H9 (cell line): ENCODE results near the gene LSS. TPM values are rescaled to one million over a fixed set of nuclear protein-coding genes. Genes with fewer than 3 reads are reported as not detected.

ENCODE experiments used
- DNase-seq: peaks from one replicate; pipeline ENCODE4 v3.0.0-alpha.2; 2017
- H2AFZ ChIP-seq: one replicate; pipeline ENCODE4 v1.6.1; 2013; ENCODE audit warnings: mild to moderate bottlenecking, low read length, control low read depth, moderate library complexity
- H2AK5ac ChIP-seq: 2 replicates; pipeline ENCODE4 v1.6.1; 2013; ENCODE audit warnings: low read length, control low read depth, mixed read lengths; ENCODE audit not compliant: insufficient read length
- H2BK120ac ChIP-seq: one replicate; pipeline ENCODE4 v1.6.1; 2013; ENCODE audit warnings: low read depth, mild to moderate bottlenecking, low read length, control low read depth, inconsistent platforms; ENCODE audit not compliant: poor library complexity, severe bottlenecking
- H2BK12ac ChIP-seq: 2 replicates; pipeline ENCODE4 v1.6.1; 2013; ENCODE audit warnings: low read length, control low read depth, mixed read lengths, low read depth; ENCODE audit not compliant: insufficient read length
- H2BK15ac ChIP-seq: 2 replicates; pipeline ENCODE4 v1.6.1; 2013; ENCODE audit warnings: low read depth, low read length, control low read depth
- H2BK20ac ChIP-seq: one replicate; pipeline ENCODE4 v1.6.1; 2013; ENCODE audit warnings: low read depth, mild to moderate bottlenecking, low read length, control low read depth, inconsistent platforms; ENCODE audit not compliant: poor library complexity, severe bottlenecking
- H2BK5ac ChIP-seq: 2 replicates; pipeline ENCODE4 v1.6.1; 2013; ENCODE audit warnings: low read length, control low read depth, mixed read lengths; ENCODE audit not compliant: insufficient read length
- H3K14ac ChIP-seq: 2 replicates; pipeline ENCODE4 v1.6.1; 2013; ENCODE audit warnings: low read length, control low read depth; ENCODE audit not compliant: insufficient read depth
- H3K18ac ChIP-seq: 2 replicates; pipeline ENCODE4 v1.6.1; 2013; ENCODE audit warnings: low read depth, mild to moderate bottlenecking, mixed read lengths, low read length, control low read depth; ENCODE audit not compliant: insufficient read length
- H3K23ac ChIP-seq: 2 replicates; pipeline ENCODE4 v1.6.1; 2013; ENCODE audit warnings: low read length, control low read depth, mixed read lengths, low read depth; ENCODE audit not compliant: insufficient read length
- H3K23me2 ChIP-seq: 2 replicates; pipeline ENCODE4 v1.6.1; 2013; ENCODE audit warnings: low read depth, mild to moderate bottlenecking, mixed read lengths, low read length, control low read depth; ENCODE audit not compliant: insufficient read length, poor library complexity, severe bottlenecking
- H3K27ac ChIP-seq: 2 replicates; pipeline ENCODE4 v1.5.1; 2013; ENCODE audit warnings: low read length, control low read depth, mixed read lengths, low read depth; ENCODE audit not compliant: insufficient read length
- H3K27me3 ChIP-seq: 2 replicates; pipeline ENCODE4 v1.6.1; 2013; ENCODE audit warnings: low read length, control low read depth, inconsistent platforms; ENCODE audit not compliant: insufficient read depth
- H3K4ac ChIP-seq: 2 replicates; pipeline ENCODE4 v1.6.1; 2013; ENCODE audit warnings: low read depth, mild to moderate bottlenecking, control low read depth, inconsistent platforms, low read length, moderate library complexity
- H3K4me1 ChIP-seq: 2 replicates; pipeline ENCODE4 v1.6.1; 2013; ENCODE audit warnings: low read length, control low read depth, inconsistent platforms; ENCODE audit not compliant: insufficient read depth
- H3K4me2 ChIP-seq: 2 replicates; pipeline ENCODE4 v1.6.1; 2013; ENCODE audit warnings: low read length, control low read depth, mixed read lengths; ENCODE audit not compliant: insufficient read length, insufficient read depth
- H3K56ac ChIP-seq: 2 replicates; pipeline ENCODE4 v1.6.1; 2013; ENCODE audit warnings: low read depth, mild to moderate bottlenecking, mixed read lengths, low read length, control low read depth; ENCODE audit not compliant: insufficient read length
- H3K79me1 ChIP-seq: 2 replicates; pipeline ENCODE4 v1.6.1; 2013; ENCODE audit warnings: low read depth, mild to moderate bottlenecking, moderate library complexity, low read length, control low read depth, inconsistent platforms; ENCODE audit not compliant: insufficient read depth, poor library complexity, severe bottlenecking
- H3K79me2 ChIP-seq: 2 replicates; pipeline ENCODE4 v1.6.1; 2013; ENCODE audit warnings: low read length, control low read depth, inconsistent platforms; ENCODE audit not compliant: insufficient read depth
- H3K9ac ChIP-seq: 2 replicates; pipeline ENCODE4 v1.6.1; 2013; ENCODE audit warnings: low read length, control low read depth, mixed read lengths; ENCODE audit not compliant: insufficient read length; ENCODE audit errors: extremely low read depth
- H3K9me3 ChIP-seq: one replicate; pipeline ENCODE4 v1.6.1; 2013; ENCODE audit warnings: low read depth, low read length, inconsistent platforms; ENCODE audit not compliant: control insufficient read depth
- H3T11ph ChIP-seq: one replicate; pipeline ENCODE4 v1.6.1; 2013; ENCODE audit warnings: mild to moderate bottlenecking, low read length, control low read depth, inconsistent platforms
- H4K20me1 ChIP-seq: one replicate; pipeline ENCODE4 v1.6.1; 2013; ENCODE audit not compliant: control insufficient read depth, insufficient read length, insufficient read depth
- H4K5ac ChIP-seq: 2 replicates; pipeline ENCODE4 v1.6.1; 2013; ENCODE audit warnings: low read depth, mild to moderate bottlenecking, mixed read lengths, low read length, control low read depth; ENCODE audit not compliant: insufficient read length
- H4K8ac ChIP-seq: replicated peaks from 2 replicates; pipeline ENCODE4 v1.6.1; 2013; ENCODE audit warnings: low read length, control low read depth, mixed read lengths, low read depth; ENCODE audit not compliant: insufficient read length
- H4K91ac ChIP-seq: 2 replicates; pipeline ENCODE4 v1.6.1; 2013; ENCODE audit warnings: low read depth, mild to moderate bottlenecking, moderate library complexity, mixed read lengths, low read length, control low read depth; ENCODE audit not compliant: insufficient read length
- H3K27ac Mint-ChIP-seq, 3 experiments: 2 replicates in 2 of 3; 3 replicates in 1 of 3; pipeline ENCODE4 v1.8.0; 2020 to 2021; ENCODE audit warnings: mixed read lengths in 3 of 3, mild to moderate bottlenecking in 1 of 3, moderate library complexity in 1 of 3
- H3K27me3 Mint-ChIP-seq: 2 replicates; pipeline ENCODE4 v1.8.0; 2021; ENCODE audit warnings: low read depth, mild to moderate bottlenecking, moderate library complexity, mixed read lengths
- H3K36me3 Mint-ChIP-seq, 3 experiments: 2 replicates in 2 of 3; 3 replicates in 1 of 3; pipeline ENCODE4 v1.8.0; 2020 to 2021; ENCODE audit warnings: low read depth in 3 of 3, mixed read lengths in 3 of 3; ENCODE audit not compliant: insufficient read depth in 1 of 3
- H3K4me1 Mint-ChIP-seq, 2 experiments: 2 replicates each; pipeline ENCODE4 v1.8.0; 2020; ENCODE audit warnings: mixed read lengths in 2 of 2
- H3K4me3 Mint-ChIP-seq, 2 experiments: 2 replicates in 1 of 2; 3 replicates in 1 of 2; pipeline ENCODE4 v1.8.0; 2020 to 2021; ENCODE audit warnings: mild to moderate bottlenecking in 2 of 2, mixed read lengths in 2 of 2, moderate library complexity in 1 of 2
- H3K9me3 Mint-ChIP-seq, 2 experiments: 2 replicates in 1 of 2; 3 replicates in 1 of 2; pipeline ENCODE4 v1.8.0; 2020; ENCODE audit warnings: mild to moderate bottlenecking in 2 of 2, mixed read lengths in 2 of 2, moderate library complexity in 1 of 2
- CTCF ChIP-seq: fragments of 200-600 bp; sonication (generic); conservative IDR thresholded peaks from 3 replicates; pipeline ENCODE4 v1.8.0; 2021; ENCODE audit warnings: antibody characterized with exemption, mild to moderate bottlenecking
- WGBS: extraction: QIAGEN DNeasy Blood & Tissue Kit; methylation state at CpG from one replicate; pipeline ENCODE4 v1.1.7; 2013; ENCODE audit warnings: missing lambda C conversion rate, low lambda C conversion rate, mixed read lengths; ENCODE audit not compliant: insufficient read length; ENCODE audit errors: extremely low coverage; 5-methylcytosine and 5-hydroxymethylcytosine counted together
- total RNA-seq: library from RNA; stranded (reverse); gene quantifications from 2 replicates; pipeline ENCODE4 v1.2.1, GENCODE V29; 2021

LSS gene
- total RNA-seq, 1 experiment from 2014 or later: 69.2 TPM

- no peaks in the 10 kb centered on the region for H3K23me2 ChIP-seq
- no peak overlapping the region for H2BK5ac ChIP-seq
- no peaks in the 10 kb centered on the region for H3K9me3 Mint-ChIP-seq
- H3K27ac Mint-ChIP-seq: peak overlapping the region in 2 of 3 experiments; percentile 62 to 93; a peak in 3 of 7 replicates
- H4K5ac ChIP-seq: no peak overlapping the region
- H3K27ac ChIP-seq: no peak overlapping the region
- no peak overlapping the region for H4K91ac ChIP-seq
- H3K56ac ChIP-seq: no peak overlapping the region
- H3K4me3 Mint-ChIP-seq: no peak overlapping the region; a peak in 1 of 5 replicates
- H2BK20ac ChIP-seq: no peak overlapping the region
- no peaks in the 10 kb centered on the region for H3K9me3 ChIP-seq
- no peak overlapping the region for H3K14ac ChIP-seq
- no peak overlapping the region for H3K23ac ChIP-seq
- H2BK15ac ChIP-seq: no peak overlapping the region
- H3K4me2 ChIP-seq: no peak overlapping the region
- H3K4me1 ChIP-seq: no peaks in the 10 kb centered on the region
- H3K79me1 ChIP-seq: no peaks in the 10 kb centered on the region
- no peak overlapping the region for H3K18ac ChIP-seq
- H4K20me1 ChIP-seq: no peaks in the 10 kb centered on the region
- TF ChIP-seq CTCF: no peak
- no peak overlapping the region for H3K9ac ChIP-seq
- no peak overlapping the region for H3K4ac ChIP-seq
- H3K4me1 Mint-ChIP-seq: peaks cover 6 to 9% of the 10 kb centered on the region in 2 experiments; a peak in 3 of 4 replicates
- H2BK120ac ChIP-seq: no peak overlapping the region
- H3K27me3 ChIP-seq: no peaks in the 10 kb centered on the region
- DNase-seq: no peak
- WGBS: no CpG with 5 or more reads among the region's 21 CpGs
- H2AK5ac ChIP-seq: no peak overlapping the region
- no peak overlapping the region for H2BK12ac ChIP-seq
- no peak overlapping the region for H2AFZ ChIP-seq
- H3T11ph ChIP-seq: no peak overlapping the region
- H3K27me3 Mint-ChIP-seq: no peaks in the 10 kb centered on the region
- H4K8ac ChIP-seq: no peak overlapping the region
- peaks cover 36 to 65% (median 51%) of the 10 kb centered on the region in 3 experiments for H3K36me3 Mint-ChIP-seq
- H3K79me2 ChIP-seq: no peaks in the 10 kb centered on the region
Observed at GRCh38 chr21:46207006-46207919, 21.3 kb downstream of the LSS start.
